HG03196 (cell line): ENCODE measurements around the gene B3GALT2.
A peak's percentile ranks its signal among the peaks of the same experiment; 100 is the strongest.
"Not testable (repeated sequence)": the region's sequence is repeated elsewhere in the genome, so short reads cannot be mapped to it uniquely, and the experiment has no call there.

ENCODE experiments used
- ATAC-seq: cut with Tn5 transposase; IDR thresholded peaks from one replicate; pipeline ENCODE4 v1.9.1; 2021; ENCODE audit not compliant: unreplicated experiment

Gene B3GALT2

GRCh38 chr1:193185901-193186731 lies at the start of gene B3GALT2:
B3GALT2 (minus strand) TSS chr1:193186613; CDS start chr1:193181562, 5,051 bp downstream.
- no peak for ATAC-seq

GRCh38 chr1:193234530-193234929 lies 48.1 kb upstream of the B3GALT2 start:
- no peak for ATAC-seq

- not testable (repeated sequence) for ATAC-seq
Measured at GRCh38 chr1:193231146-193231545, 44.7 kb upstream of the B3GALT2 start.

- no peak for ATAC-seq
Measured at GRCh38 chr1:193229136-193229535, 42.7 kb upstream of the B3GALT2 start.

- no peak for ATAC-seq
Measured at GRCh38 chr1:193222056-193222615, 35.7 kb upstream of the B3GALT2 start.

GRCh38 chr1:193221651-193222050 lies 35.2 kb upstream of the B3GALT2 start:
- no peak for ATAC-seq

- ATAC-seq = no peak
Measured at GRCh38 chr1:193219391-193219790, 33.0 kb upstream of the B3GALT2 start.

DNA sequence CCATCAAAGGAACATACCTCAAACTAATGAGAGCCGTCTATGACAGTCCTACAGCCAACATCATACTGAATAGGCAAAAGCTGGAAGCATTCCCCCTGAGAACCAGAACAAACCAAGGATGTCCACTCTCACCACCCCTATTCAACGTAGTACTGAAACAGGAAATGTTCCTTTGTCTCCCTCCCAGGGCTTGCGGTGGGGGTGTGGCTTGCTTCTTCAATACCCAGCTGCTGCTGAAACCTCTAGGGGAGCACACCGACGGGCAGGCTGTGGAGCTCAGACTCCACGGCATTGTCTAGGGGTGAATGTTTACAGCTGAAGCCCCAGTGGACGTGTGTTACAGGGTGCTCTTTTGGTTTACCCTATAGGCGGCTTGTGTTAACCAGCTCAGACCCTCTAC lies 30.5 kb upstream of the B3GALT2 start:
- no peak for ATAC-seq

DNA sequence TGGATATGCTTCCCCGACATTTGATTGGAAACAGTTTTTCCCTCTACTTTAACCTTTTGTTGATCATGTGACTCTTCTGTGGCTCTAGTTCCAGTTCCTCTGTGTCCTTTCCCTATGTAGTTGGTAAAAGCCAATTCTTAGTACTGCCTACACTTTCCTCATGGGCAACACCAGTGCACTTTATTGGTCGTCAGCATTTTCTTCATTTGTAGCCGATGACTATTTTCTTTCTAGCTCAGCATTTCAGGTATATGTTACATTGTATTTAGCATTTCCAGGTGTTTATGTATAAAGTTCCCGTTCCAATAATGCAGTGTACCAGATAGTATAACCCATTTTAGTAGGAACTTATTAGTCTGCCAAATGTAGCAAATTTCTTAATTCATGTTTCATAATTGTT lies 27.6 kb upstream of the B3GALT2 start:
- no peak for ATAC-seq

DNA sequence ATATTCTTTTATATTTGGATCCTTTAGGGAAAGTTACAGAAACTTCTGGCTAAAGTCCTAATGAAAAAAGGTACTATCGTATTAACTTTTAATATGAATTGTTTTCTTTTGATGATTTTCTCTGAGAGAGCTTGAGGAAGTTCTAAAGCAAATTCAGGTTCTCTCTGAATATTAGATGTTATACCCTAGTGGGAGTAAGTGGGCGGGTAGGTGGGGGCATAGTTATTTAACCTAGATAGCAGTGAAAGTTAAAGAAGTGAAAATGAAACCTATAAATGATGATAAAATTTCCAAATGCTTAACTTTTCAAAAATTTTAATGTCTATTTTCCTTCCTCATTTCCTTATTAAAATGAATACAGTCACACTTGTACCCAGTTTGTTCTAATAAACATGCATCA lies 26.2 kb upstream of the B3GALT2 start:
- no peak for ATAC-seq

- peak; percentile 80 for ATAC-seq
Measured at GRCh38 chr1:193211539-193211938, 25.1 kb upstream of the B3GALT2 start.

- ATAC-seq = no peak
Measured at GRCh38 chr1:193210996-193211395, 24.6 kb upstream of the B3GALT2 start.

- no peak for ATAC-seq
Measured at GRCh38 chr1:193201021-193201420, 14.6 kb upstream of the B3GALT2 start.

- ATAC-seq = no peak
Measured at GRCh38 chr1:193199940-193200339, 13.5 kb upstream of the B3GALT2 start.

GRCh38 chr1:193192586-193192985 lies 6.2 kb upstream of the B3GALT2 start:
- no peak for ATAC-seq

DNA sequence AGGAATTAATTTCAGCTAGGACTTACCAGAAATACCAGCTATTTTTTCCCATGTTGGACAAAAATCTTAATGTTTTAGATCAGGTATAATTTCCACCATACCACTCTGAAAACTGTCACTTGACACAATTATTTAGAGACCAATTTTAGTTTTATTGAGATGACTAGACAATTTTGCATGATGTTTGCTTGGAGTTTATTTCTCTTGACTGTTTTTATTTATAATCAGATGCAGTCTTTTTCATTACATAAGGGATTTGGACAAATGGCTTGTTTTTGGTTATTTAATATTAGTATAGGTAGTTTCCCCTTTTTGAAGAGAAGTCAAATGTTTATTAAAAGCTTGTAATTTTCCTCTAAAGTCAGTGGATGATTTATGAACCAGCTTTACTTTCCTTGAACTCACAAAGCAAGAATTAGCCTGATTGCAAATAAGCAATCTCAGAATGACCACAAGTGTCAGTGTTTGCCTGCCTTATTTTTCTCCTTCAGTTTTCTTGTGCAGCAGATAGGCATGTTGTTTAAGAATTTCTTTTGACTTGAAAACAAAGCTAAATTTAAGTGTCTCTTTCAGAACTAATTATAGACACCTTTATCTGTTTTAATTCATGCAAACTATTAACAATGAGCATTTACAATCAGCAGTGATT lies 3.8 kb upstream of the B3GALT2 start:
- ATAC-seq = no peak

DNA sequence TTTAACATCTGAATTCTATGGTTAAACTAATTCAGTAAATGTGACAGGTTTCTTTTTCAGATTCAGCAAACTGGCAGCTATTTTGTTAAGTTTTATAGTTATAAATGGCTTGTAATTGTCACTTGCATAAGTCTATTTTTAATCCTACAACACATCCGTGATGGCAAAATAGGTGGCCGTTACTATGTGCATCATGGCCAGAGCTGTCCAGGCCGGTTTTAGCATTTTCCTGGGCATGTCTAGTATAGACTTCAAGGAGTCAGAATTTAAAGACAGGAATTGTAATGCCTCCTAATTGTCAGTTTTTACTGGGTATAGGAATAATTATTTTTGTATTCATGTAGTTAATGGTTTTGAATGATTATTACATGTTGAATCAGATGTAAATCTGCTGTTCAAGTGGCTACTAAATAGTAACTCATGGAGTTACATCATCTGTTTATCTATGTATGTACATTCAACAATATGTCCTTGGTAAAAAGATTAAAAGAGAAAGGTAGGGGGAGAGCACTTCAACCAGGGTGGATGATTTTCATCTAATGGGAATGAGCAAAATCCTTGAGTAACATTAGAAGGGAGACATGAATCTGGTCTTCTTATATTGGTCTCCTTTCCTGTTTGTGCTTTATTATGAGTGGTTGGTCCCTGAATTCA lies 3.2 kb upstream of the B3GALT2 start:
- no peak for ATAC-seq

DNA sequence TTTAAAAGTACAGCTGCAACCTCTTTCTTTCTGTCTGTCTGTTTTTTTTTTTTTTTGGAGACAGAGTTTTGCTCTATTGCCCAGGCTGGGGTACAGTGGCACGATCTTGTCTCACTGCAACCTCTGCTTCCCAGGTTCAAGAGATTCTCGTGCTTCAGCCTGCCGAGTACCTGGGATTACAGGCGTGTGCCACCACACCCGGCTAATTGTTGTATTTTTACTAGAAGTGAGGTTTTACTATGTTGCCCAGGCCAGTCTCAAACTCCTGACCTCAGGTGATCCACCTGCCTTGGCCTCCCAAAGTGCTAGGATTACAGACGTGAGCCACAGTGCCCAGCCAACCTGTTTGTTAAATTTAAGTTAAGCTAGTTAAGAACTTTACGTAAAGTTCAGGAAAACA lies 2.5 kb upstream of the B3GALT2 start:
- ATAC-seq = not testable (repeated sequence)

DNA sequence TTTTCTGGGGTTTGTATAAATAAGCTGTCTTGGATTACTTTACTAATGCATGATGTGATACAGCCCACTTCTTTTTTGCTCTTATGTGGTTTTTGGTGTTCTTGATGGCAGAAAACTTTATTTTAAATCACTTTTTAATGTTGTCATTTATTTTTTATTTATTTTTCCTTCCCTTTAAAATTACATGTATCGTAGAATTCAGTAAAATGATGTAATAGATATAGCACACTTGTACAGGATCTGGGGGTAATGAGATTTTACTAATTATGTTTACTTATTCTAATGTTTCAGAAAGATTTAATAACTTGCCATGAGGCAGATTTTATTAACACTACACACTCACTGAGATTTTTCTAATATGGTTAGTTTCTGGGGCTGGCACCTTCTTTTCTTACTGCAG lies 701 bp upstream of the B3GALT2 start:
- ATAC-seq = no peak

DNA sequence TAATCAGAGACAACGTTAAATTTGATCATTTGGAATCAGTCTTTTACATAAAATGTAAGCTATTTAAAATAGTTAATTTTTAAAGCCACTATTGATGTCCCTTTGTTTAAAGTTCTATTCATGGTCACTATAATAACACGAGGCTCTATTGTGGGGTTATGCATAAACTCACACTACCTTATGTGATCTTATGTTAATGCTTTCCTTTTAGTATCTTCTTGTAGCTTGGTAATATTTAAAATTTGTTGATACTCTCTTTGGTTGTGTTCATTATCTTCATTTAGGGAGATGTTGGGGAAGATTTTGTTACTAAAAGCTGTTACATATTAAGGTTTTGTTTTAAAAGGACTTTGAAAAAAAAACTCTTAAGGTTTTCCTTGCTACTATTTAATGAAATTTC lies 1.2 kb downstream of the B3GALT2 start:
- no peak for ATAC-seq

GRCh38 chr1:193184776-193185175 lies 1.6 kb downstream of the B3GALT2 start:
- no peak for ATAC-seq
